Epithelial cell of proximal tubule (primary cell): ENCODE results near the gene TRABD. TPM values are rescaled to one million over a fixed set of nuclear protein-coding genes. Genes with fewer than 3 reads are reported as not detected.
"Not testable (repeated sequence)": the region's sequence is repeated elsewhere in the genome, so short reads cannot be mapped to it uniquely, and the experiment has no call there.

Experiments
- DNase-seq: peaks from one replicate; pipeline ENCODE4 v3.0.0-alpha.2; 2011; ENCODE audit warnings: low read depth
- H3K4me3 ChIP-seq: 2 replicates; pipeline ENCODE4 v1.5.1; 2011; ENCODE audit warnings: low read depth, mild to moderate bottlenecking, low read length
- CTCF ChIP-seq: conservative IDR thresholded peaks from 2 replicates; pipeline ENCODE4 v1.5.1; 2012; ENCODE audit warnings: low read depth, mild to moderate bottlenecking, low read length
- total RNA-seq: library from RNA; depleted of rRNA; stranded (reverse); fragments of >200 nt; gene quantifications from 2 replicates; pipeline ENCODE4 v1.2.3, GENCODE V29; 2015

TRABD gene
- total RNA-seq, 1 donor from 2014 or later: 55.5 TPM

- TF ChIP-seq CTCF: no peak
- H3K4me3 ChIP-seq: peak overlapping the region; percentile 79
- DNase-seq: no peak
Observed at GRCh38 chr22:50199829-50200460, 14.2 kb downstream of the TRABD start.

- H3K4me3 ChIP-seq: peak within 1 kb of the TSS; percentile 79
- DNase-seq: no peak
Observed at GRCh38 chr22:50200461-50201190, 14.9 kb downstream of the TRABD start, which contains the start of gene SELENOO. TSS of gene SELENOO (plus strand) at chr22:50201011. CDS start at chr22:50201037, 26 bp downstream.

GRCh38 chr22:50201191-50202129 lies 15.7 kb downstream of the TRABD start:
- no peak for DNase-seq
- no peak for TF ChIP-seq CTCF
- H3K4me3 ChIP-seq: peak overlapping the region; percentile 79

More at GRCh38 chr22:50200461-50201190, 14.9 kb downstream of the TRABD start, which contains the start of gene SELENOO:
- no peak for TF ChIP-seq CTCF

GRCh38 chr22:50202130-50202666 lies 16.5 kb downstream of the TRABD start:
- DNase-seq: no peak

GRCh38 chr22:50203288-50203687 lies 17.6 kb downstream of the TRABD start:
- TF ChIP-seq CTCF: no peak
- no peak overlapping the region for H3K4me3 ChIP-seq
- no peak for DNase-seq

More at GRCh38 chr22:50202130-50202666, 16.5 kb downstream of the TRABD start:
- H3K4me3 ChIP-seq: peak overlapping the region; percentile 79
- no peak for TF ChIP-seq CTCF

- no peak for TF ChIP-seq CTCF
- H3K4me3 ChIP-seq: no peak overlapping the region
- no peak for DNase-seq
Observed at GRCh38 chr22:50204571-50204970, 18.9 kb downstream of the TRABD start.

GRCh38 chr22:50204998-50205397 lies 19.3 kb downstream of the TRABD start:
- not testable (repeated sequence) for H3K4me3 ChIP-seq, DNase-seq
